SIG-M5 treated with dmso at 0.1 percent for 504 hours (cell line): ENCODE data around the gene OR13C9.
"Not testable (repeated sequence)": the region's sequence is repeated elsewhere in the genome, so short reads cannot be mapped to it uniquely, and the experiment has no call there.

Experiments used
- DNase-seq: peaks from one replicate; lab custom pipeline; 2025; ENCODE audit not compliant: unreplicated experiment; lab: John Stamatoyannopoulos, UW

Gene OR13C9

GRCh38 chr9:104618104-104618503 is at the start of gene OR13C9:
OR13C9 (minus strand) TSS chr9:104618204; CDS start chr9:104618204, 0 bp downstream.
- no peak for DNase-seq

GRCh38 chr9:104658496-104659195 is 40.6 kb upstream of the OR13C9 start:
- DNase-seq, result no peak

DNA sequence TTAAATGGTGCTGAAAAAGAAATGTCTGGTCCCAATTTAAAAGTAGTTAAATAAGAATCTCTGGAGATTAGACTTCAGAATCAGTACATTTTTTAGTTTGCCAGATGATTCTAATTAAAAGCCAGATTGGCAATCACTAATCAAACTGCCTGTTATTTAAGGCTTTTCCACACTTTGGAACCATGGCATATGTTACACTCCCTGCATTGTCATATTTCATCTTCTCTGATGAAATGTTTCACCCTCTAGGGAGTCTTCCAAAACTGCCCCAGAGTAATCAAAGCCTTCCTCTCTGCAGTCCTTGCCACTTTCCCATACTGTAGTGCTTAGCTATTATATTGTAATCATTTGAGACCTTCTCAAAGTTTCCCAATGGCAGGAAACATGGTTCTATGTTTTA is 17.5 kb upstream of the OR13C9 start:
- no peak for DNase-seq

GRCh38 chr9:104633976-104634520 is 16.0 kb upstream of the OR13C9 start:
- DNase-seq, result no peak

GRCh38 chr9:104625964-104626363 is 8.0 kb upstream of the OR13C9 start:
- DNase-seq, result not testable (repeated sequence)

DNA sequence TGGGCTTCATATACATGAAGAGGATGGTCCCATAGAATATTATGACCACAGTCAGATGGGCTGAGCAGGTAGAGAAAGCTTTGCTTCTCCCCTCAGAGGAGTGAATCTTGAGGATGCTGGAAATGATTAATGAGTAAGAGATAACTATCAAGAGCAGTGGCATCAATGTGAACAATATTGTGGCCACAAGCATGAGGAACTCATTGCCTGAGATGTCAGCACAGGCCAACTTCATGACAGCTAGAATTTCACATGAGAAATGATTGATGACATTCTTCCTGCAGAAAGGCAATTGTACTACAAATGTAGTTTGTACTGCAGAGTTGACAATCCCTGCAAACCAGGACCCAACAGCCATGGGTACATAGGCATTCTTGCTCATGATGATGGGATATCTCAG is 586 bp downstream of the OR13C9 start:
- DNase-seq, result no peak

- no peak for DNase-seq
Measured at GRCh38 chr9:104611213-104611612, 6.8 kb downstream of the OR13C9 start.

DNA sequence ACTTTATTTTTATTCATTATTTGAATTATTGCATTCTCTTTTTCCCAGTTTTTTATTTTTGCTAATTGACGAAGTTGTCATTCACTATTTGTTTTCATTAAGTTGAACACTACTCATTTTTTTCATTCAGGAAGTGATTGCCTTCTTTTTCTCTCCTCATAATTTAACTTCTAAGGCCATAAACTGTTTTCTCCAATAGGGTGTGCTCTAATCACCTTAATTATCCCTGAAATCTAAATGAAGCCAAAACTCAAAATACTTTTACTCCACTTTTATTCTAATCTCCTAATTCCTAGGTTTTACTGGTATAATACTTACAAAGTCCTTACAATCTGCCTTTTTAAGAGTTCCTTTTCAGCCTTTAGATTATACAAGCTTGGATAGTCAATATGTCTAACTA is 9.7 kb downstream of the OR13C9 start:
- peak; percentile 5 for DNase-seq

GRCh38 chr9:104606152-104606551 is 11.9 kb downstream of the OR13C9 start:
- no peak for DNase-seq

- not testable (repeated sequence) for DNase-seq
Measured at GRCh38 chr9:104605527-104605926, 12.5 kb downstream of the OR13C9 start, which contains the start of gene OR13C2. OR13C2 (minus strand) TSS chr9:104605627; CDS start chr9:104605627, 0 bp downstream.

- DNase-seq, result no peak
Measured at GRCh38 chr9:104604801-104605200, 13.2 kb downstream of the OR13C9 start.

- not testable (repeated sequence) for DNase-seq
Measured at GRCh38 chr9:104599313-104599712, 18.7 kb downstream of the OR13C9 start, which contains the start of gene OR13C5. OR13C5 (minus strand) TSS chr9:104599413; CDS start chr9:104599413, 0 bp downstream.

GRCh38 chr9:104598749-104599148 is 19.3 kb downstream of the OR13C9 start:
- DNase-seq, result not testable (repeated sequence)

- no peak for DNase-seq
Measured at GRCh38 chr9:104589626-104590025, 28.4 kb downstream of the OR13C9 start.

DNA sequence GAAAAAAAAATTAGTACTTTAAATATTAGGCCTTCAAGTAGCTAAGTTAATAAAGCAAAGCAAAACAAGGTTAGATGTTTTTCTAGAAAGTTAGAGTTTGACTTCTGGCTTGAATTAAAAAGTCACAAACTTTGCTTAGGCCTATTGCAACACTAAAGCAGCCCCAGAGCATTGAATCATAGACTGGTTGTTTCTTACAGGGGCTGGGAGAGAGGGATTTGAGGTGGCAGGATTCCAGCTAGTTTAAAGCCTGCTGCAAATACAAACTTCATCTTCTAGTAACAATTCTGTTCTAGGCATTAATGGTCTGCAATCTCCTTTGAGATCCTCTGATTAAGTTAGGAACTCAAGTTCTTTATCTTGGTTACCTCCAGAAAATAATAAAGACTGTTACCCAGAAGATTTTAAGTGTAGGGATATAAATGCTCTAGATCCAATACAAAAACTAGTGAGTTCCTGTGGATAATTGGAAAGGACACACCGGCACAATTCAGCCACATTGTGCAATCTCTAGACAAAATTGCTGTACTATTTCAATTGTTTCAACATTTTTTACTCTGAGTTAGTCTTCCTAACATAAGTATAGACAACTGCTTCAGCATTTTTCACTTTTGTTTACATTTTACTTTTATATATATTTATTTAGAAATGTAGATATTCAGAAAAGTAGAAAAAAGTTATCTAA is 31.4 kb downstream of the OR13C9 start:
- no peak for DNase-seq

- no peak for DNase-seq
Measured at GRCh38 chr9:104580562-104580961, 37.4 kb downstream of the OR13C9 start.

- no peak for DNase-seq
Measured at GRCh38 chr9:104577263-104577662, 40.7 kb downstream of the OR13C9 start.

GRCh38 chr9:104575456-104575855 is 42.5 kb downstream of the OR13C9 start:
- DNase-seq, result no peak

GRCh38 chr9:104572612-104573011 is 45.4 kb downstream of the OR13C9 start:
- DNase-seq, result no peak

DNA sequence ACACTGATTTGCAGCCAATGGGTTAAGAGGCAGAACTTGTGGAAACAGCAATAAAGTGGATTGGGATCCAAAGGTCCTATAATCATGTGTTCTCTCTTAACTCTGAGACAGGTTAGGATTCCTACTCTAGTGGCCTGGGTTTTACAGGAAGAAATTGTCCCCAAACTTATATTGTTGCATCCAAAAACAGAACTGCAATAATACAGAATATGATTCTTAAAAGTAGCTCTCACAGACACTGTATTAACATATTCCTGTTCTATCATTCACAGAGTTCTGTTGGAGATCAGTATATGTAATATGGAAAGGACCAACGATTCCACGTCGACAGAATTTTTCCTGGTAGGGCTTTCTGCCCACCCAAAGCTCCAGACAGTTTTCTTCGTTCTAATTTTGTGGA is 49.1 kb downstream of the OR13C9 start, which contains the start of gene OR13C8:
Gene OR13C8, plus strand, starts transcription at position 301 of the 400 bp plus-strand sequence. Its CDS starts 0 bp downstream, at position 301.
- no peak for DNase-seq
